Panc1 (cell line): ENCODE data around the gene JPH3. TPM values are rescaled to one million over a fixed set of nuclear protein-coding genes. Genes with fewer than 3 reads are reported as not detected.

Experiments used
- ATAC-seq: fragments of 200-7000 bp; cut with Tn5 transposase; 2 replicates; pipeline ENCODE4 v1.9.1; 2020; ENCODE audit warnings: mild to moderate bottlenecking, moderate library complexity
- BruUV-seq: library from RNA; stranded (reverse); fragments of 400-500 nt; replicated peaks from 2 replicates; lab custom pipeline; 2021; lab: Mats Ljungman, UMichigan
- CTCF ChIA-PET: fragments of 300-600 bp; sonication (Branson Sonifier 250); formaldehyde crosslinking; loops from one replicate; lab custom pipeline; 2022; ENCODE audit warnings: antibody characterized with exemption; lab: Charles Lee
- POLR2A ChIA-PET: fragments of 300-600 bp; sonication (Branson Sonifier 250); formaldehyde crosslinking; loops from one replicate; lab custom pipeline; 2022; ENCODE audit warnings: antibody characterized with exemption; lab: Charles Lee
- DNase-seq: peaks from one replicate; pipeline ENCODE4 v3.0.0-alpha.2; 2010; ENCODE audit warnings: low read depth, low spot score
- H3K27ac ChIP-seq: 2 replicates; pipeline ENCODE4 v1.5.1; 2011; ENCODE audit warnings: mild to moderate bottlenecking, low read length, inconsistent platforms
- H3K27me3 ChIP-seq: fragments of 200-500 bp; sonication (Bioruptor generic); 2 replicates; pipeline ENCODE4 v1.6.0; 2014; ENCODE audit warnings: low read length, inconsistent platforms; ENCODE audit not compliant: control insufficient read depth, insufficient read depth
- H3K36me3 ChIP-seq: fragments of 200-500 bp; sonication (Bioruptor generic); 2 replicates; pipeline ENCODE4 v1.5.1; 2014; ENCODE audit warnings: inconsistent platforms, mild to moderate bottlenecking, low read length, moderate library complexity; ENCODE audit not compliant: control insufficient read depth, insufficient read depth
- H3K4me1 ChIP-seq: 2 replicates; pipeline ENCODE4 v1.5.1; 2011; ENCODE audit warnings: inconsistent platforms, mild to moderate bottlenecking, low read length, moderate library complexity; ENCODE audit not compliant: control insufficient read depth, insufficient read depth
- H3K4me3 ChIP-seq, 2 experiments: 2 replicates each; pipeline ENCODE4 v1.5.1; 2011 to 2012; ENCODE audit warnings: low read depth in 2 of 2, low read length in 2 of 2, mild to moderate bottlenecking in 2 of 2, inconsistent platforms in 1 of 2, moderate library complexity in 1 of 2
- H3K9me3 ChIP-seq: fragments of 200-500 bp; sonication (Bioruptor generic); 2 replicates; pipeline ENCODE4 v1.5.1; 2014; ENCODE audit warnings: low read depth, mild to moderate bottlenecking, inconsistent platforms, low read length, moderate library complexity; ENCODE audit not compliant: control insufficient read depth, insufficient read depth
- CTCF ChIP-seq: fragments of 450-650 bp; IDR thresholded peaks from 2 replicates; pipeline ENCODE4 v1.5.1; 2017; ENCODE audit warnings: mild to moderate bottlenecking
- POLR2AphosphoS5 ChIP-seq: IDR thresholded peaks from 2 replicates; pipeline ENCODE4 v1.6.1; 2012; ENCODE audit warnings: mild to moderate bottlenecking, low read depth, low read length, moderate library complexity
- REST ChIP-seq, 2 experiments: IDR thresholded peaks; 2 replicates each; pipeline ENCODE4 v1.6.1; 2011 to 2012; ENCODE audit warnings: low read depth in 2 of 2, control low read depth in 1 of 2, low read length in 1 of 2, mild to moderate bottlenecking in 1 of 2, moderate library complexity in 1 of 2; ENCODE audit not compliant: insufficient read depth in 1 of 2
- SIN3A ChIP-seq: IDR thresholded peaks from 2 replicates; pipeline ENCODE4 v1.6.1; 2012; ENCODE audit warnings: low read depth, mild to moderate bottlenecking, low read length, moderate library complexity, borderline replicate concordance; ENCODE audit not compliant: insufficient read depth
- TCF7L2 ChIP-seq: IDR thresholded peaks from 2 replicates; pipeline ENCODE4 v1.6.1; 2011; ENCODE audit warnings: mild to moderate bottlenecking, low read depth, low read length, inconsistent platforms
- in situ Hi-C: cut with HindIII; loops from 2 replicates; pipeline ENCODE4 v1.10.0; 2016; ENCODE audit warnings: low sequenced_read_pairs, low pct_unique_long_range_greater_than_20kb
- intact Hi-C: fragments of 100-400 bp; cut with micrococcal nuclease; formaldehyde crosslinking; loops from one replicate; pipeline ENCODE4 v1.10.0; 2022; ENCODE audit not compliant: unreplicated experiment
- total RNA-seq: library from RNA; stranded (reverse); gene quantifications from one replicate; pipeline ENCODE4 v1.2.1, GENCODE V29; 2021; ENCODE audit not compliant: unreplicated experiment

JPH3 gene
- total RNA-seq, 1 experiment from 2014 or later, result 1.2 TPM

- in situ Hi-C loops (no loop called here), intact Hi-C loops (no loop called here)
- Histone ChIP-seq H3K4me3 (no peak overlapping the region), H3K27ac (no peak overlapping the region), H3K9me3 (no peaks in the 10 kb centered on the region), H3K4me1 (no peaks in the 10 kb centered on the region), H3K36me3 (peaks cover 4% of the 10 kb centered on the region; the same call in 1 of the 2 replicates), H3K27me3 (no peaks in the 10 kb centered on the region)
- ChIA-PET POLR2A (no interaction called here), CTCF (no interaction called here)
- no TSS peak for BruUV-seq
- ATAC-seq, result no peak
- TF ChIP-seq CTCF (no peak), REST (IDR thresholded peaks at IDR 0.05; ENCODE audit: insufficient read depth in 1 of 2, low read depth in 2 of 2, low read length in 1 of 2) (no peak), SIN3A (no peak), TCF7L2 (no peak), POLR2AphosphoS5 (no peak)
- no peak for DNase-seq
These were observed 125.7 kb downstream of the JPH3 start for GRCh38 chr16:87728026-87728425.

GRCh38 chr16:87729266-87729954, 127.1 kb downstream of the JPH3 start:
- intact Hi-C loops (no loop called here), in situ Hi-C loops (no loop called here)
- ATAC-seq (no peak), DNase-seq (no peak)
- no TSS peak for BruUV-seq
- Histone ChIP-seq H3K27me3 (no peaks in the 10 kb centered on the region), H3K36me3 (peaks cover 4% of the 10 kb centered on the region; the same call in 1 of the 2 replicates), H3K9me3 (no peaks in the 10 kb centered on the region), H3K4me1 (no peaks in the 10 kb centered on the region), H3K4me3 (no peak overlapping the region), H3K27ac (no peak overlapping the region)
- POLR2A ChIA-PET, result no interaction called here
- CTCF ChIA-PET, result no interaction called here
- TF ChIP-seq POLR2AphosphoS5 (no peak), REST (IDR thresholded peaks at IDR 0.05; ENCODE audit: insufficient read depth in 1 of 2, low read depth in 2 of 2, low read length in 1 of 2) (no peak), CTCF (no peak), TCF7L2 (no peak), SIN3A (no peak)
